CD4-positive, alpha-beta T cell treated with Interferon gamma for 1 hour (primary cell): ENCODE results near the gene CACNA1G.

Experiments
- DNase-seq: peaks from one replicate; pipeline ENCODE4 v3.0.0-alpha.2; 2020

Gene CACNA1G

GRCh38 chr17:50549256-50549941 is 11.1 kb upstream of the CACNA1G start:
- no peak for DNase-seq

DNA sequence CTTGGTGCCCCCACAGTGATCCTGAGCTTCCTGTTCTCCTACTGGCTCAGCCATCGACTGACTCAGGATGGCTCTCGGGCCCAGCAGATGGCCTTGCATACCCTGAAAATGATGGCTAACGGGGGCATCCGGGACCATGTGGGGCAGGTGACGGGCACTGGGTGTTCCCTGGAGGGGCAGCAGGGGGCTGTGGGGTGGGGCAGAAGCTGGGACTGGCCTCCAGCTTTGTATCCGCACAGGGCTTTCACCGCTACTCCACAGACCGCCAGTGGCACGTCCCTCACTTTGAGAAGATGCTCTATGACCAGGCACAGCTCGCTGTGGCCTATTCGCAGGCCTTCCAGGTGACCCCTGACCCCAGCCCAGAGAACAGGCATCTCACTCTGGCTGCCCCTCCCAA is 10.5 kb upstream of the CACNA1G start:
- no peak for DNase-seq

GRCh38 chr17:50550661-50551432 is 9.7 kb upstream of the CACNA1G start:
- no peak for DNase-seq

- no peak for DNase-seq
Measured at GRCh38 chr17:50551433-50551815, 9.1 kb upstream of the CACNA1G start.

DNA sequence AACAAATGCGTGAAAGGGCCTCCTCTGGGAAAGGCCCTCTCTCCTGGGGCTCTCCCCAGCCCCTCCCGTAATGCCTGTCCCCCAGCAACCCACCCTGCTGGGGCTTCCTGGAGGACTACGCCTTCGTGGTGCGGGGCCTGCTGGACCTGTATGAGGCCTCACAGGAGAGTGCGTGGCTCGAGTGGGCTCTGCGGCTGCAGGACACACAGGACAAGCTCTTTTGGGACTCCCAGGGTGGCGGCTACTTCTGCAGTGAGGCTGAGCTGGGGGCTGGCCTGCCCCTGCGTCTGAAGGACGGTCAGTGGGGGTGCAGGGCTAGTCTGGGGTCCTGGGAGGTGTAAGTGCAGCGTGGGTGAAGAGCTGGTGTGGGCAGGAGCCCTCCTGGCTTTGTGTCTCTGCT is 8.6 kb upstream of the CACNA1G start:
- no peak for DNase-seq

GRCh38 chr17:50554201-50554600 is 6.3 kb upstream of the CACNA1G start:
- no peak for DNase-seq

DNA sequence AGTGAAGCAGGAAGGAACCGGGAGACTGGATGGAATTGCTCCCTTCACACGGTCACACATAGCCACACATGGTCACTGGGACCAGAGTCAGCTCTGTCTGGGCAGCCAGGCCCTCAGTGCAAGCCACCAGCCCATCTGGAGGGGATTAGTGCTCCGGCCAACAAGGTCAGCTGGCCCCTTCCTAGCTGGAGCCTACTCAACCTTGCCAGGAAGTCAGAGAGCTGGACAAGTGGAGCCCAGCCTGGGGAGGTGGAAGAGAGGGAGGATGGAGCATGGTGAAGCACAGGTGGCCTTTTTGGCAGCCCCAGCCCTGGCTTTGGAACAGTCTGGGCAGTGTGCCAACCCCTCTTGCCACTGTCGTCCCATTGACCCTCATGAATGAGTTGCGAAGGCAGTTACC is 3.7 kb upstream of the CACNA1G start:
- no peak for DNase-seq

GRCh38 chr17:50557630-50558029 is 2.9 kb upstream of the CACNA1G start:
- DNase-seq = no peak

- no peak for DNase-seq
Measured at GRCh38 chr17:50558091-50558490, 2.4 kb upstream of the CACNA1G start.

DNA sequence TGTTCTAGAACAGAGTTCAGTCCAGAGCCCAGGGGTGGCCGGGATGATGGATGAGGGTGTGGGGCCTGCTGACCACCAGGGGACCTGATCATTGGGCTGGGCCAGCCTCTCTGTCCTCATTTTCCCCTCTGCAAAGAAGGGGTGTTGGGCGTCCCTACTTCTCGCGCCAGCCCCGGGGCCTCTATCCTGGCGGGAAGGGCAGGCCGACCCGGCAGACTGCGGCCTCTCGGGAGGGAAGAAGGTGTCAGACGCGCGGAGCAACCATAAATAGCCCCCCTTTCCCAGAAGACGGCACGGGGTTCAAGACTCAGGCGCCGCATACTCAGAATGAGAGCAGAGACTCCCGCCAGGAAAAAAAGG is 2.0 kb upstream of the CACNA1G start:
- DNase-seq = no peak

- DNase-seq = no peak
Measured at GRCh38 chr17:50558941-50559614, 1.4 kb upstream of the CACNA1G start.

DNA sequence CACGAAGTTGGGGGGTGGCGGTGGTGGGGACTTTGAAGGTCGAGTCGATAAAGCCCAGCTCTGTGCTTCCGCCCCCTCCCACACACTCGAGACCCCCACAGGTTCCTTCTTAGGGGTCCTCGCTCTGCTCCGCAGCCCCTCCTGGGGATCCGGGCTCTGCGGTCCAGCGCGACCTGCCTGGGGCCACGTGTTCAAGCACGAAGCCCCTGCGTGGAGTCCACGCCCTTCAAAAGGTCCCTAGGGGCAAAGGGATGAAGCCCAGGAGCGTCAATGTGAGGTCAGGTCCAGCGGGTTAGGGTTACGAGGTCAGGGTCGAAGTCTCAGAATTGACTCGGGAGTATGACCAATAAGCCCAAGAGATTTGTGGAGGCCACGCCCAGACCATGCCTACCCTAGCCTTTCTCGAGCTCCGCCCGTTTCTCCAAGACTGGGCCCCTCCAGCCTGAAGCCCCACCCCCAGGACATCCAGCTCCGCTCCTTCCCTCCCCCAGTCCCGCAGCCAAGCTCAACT is 786 bp upstream of the CACNA1G start:
- no peak for DNase-seq

GRCh38 chr17:50560931-50561745 is 623 bp downstream of the CACNA1G start:
- no peak for DNase-seq

GRCh38 chr17:50561746-50562141 is 1.2 kb downstream of the CACNA1G start:
- no peak for DNase-seq

DNA sequence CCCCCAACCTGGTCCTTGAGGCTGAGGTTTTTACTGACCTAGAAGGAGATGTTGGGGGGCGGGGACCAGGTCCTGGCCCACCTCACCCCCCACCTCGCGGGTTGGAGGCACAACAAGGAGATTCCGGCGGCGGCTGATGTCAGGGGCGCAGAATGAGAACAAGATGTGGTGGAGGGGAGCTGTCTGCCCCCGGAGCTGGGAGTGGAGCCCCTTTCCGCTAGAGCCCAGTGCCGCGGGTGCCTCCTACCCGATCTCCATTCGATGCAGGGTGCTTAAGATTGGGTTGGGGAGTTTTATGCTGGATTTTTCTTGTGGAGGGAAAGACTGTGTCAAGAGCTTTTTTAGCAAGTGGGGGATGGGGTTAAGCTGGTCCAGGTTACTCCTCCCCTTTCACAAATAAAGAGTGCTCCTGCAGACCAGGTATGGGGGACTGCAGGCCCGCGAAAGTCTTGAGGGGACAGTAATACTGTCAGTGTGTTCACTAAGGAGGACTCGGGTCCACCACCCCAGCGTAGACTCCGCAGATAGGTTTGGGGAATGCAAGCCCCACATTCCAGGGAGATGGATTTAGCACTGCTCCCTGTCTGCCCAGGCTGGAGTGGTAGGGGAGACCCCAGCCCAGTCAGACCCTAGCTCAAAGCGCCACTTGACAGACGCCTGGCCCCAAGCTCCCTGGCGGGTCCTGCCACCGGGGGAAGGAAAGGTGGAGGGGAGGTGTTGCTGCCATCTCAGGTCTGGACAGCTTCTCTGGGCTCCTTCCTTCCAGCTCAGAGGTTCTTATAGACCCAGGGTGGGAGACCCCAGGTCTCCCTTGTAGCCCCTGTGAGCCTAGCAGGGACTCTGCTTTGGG is 2.0 kb downstream of the CACNA1G start:
- DNase-seq = no peak

GRCh38 chr17:50563092-50563511 is 2.6 kb downstream of the CACNA1G start:
- DNase-seq = no peak

DNA sequence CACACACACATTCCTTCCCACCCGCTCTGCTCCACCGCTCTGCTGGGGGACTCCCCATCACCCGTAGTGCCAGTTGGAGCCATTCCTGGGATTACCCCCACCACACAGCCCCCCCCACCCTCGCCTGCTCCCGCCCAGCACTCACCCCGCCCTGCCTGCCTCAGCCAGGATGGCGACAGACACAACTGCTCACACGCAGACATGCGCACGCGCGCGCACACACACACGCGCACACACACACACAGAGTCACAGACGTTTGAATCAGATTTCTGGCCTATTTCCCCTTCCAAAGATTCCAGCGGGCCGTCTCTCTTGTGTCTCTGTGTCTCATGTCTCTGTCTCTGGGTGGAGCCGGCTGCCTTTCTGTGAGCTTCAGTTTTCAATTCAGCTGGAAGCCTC is 4.4 kb downstream of the CACNA1G start:
- no peak for DNase-seq

GRCh38 chr17:50565402-50566350 is 5.2 kb downstream of the CACNA1G start:
- DNase-seq = no peak

- no peak for DNase-seq
Measured at GRCh38 chr17:50566886-50567285, 6.4 kb downstream of the CACNA1G start.

- no peak for DNase-seq
Measured at GRCh38 chr17:50568659-50569058, 8.1 kb downstream of the CACNA1G start.

- DNase-seq = no peak
Measured at GRCh38 chr17:50569592-50569991, 9.1 kb downstream of the CACNA1G start.
